HG02973 (cell line): ENCODE measurements around the gene TAB3.

Experiments
- ATAC-seq: cut with Tn5 transposase; IDR thresholded peaks from one replicate; pipeline ENCODE4 v1.9.1; 2021; ENCODE audit warnings: moderate library complexity; ENCODE audit not compliant: unreplicated experiment

TAB3 gene

GRCh38 chrX:30779453-30780030 lies 109.5 kb downstream of the TAB3 start:
- no peak for ATAC-seq

GRCh38 chrX:30777575-30777974 lies 111.5 kb downstream of the TAB3 start:
- no peak for ATAC-seq
